ENCODE results near the gene XPO1.
"Not testable (repeated sequence)": the region's sequence is repeated elsewhere in the genome, so short reads cannot be mapped to it uniquely, and the experiment has no call there.

The XPO1 gene

DNA sequence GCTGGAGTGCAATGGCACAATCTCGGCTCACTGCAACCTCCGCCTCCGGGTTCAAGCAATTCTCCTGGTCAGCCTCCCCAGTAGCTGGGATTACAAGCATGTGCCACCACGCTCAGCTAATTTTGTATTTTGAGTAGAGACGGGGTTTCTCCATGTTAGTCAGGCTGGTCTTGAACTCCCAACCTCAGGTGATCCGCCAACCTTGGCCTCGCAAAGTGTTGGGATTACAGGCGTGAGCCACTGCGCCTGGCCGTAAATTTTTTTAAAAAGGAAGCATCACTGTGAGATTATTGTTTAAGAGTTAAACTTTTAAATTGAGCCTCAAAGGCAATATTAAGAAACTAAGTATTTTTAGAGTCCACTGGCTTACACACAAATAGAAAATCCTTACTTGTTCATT is 69.9 kb downstream of the XPO1 start:
- not testable (repeated sequence) for DNase-seq

DNA sequence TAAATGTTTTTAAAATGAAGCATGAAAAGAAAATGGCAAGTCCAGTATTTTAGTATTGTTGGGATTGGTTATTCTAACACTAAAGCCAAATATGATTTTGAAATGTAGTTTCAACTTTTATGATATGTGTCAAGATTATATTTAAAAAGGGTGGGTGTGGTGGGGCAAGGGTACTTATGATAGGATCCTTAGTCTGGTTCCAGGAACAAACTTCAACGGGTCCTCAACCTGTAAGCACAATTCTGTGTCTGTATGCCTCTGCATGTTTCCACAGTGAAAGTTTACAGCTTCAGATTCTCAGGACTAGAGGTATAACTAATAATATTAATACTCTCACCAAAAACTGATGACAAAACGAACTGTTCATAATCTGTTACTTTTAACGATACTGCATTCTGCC is 73.1 kb downstream of the XPO1 start:
- DNase-seq = no peak

DNA sequence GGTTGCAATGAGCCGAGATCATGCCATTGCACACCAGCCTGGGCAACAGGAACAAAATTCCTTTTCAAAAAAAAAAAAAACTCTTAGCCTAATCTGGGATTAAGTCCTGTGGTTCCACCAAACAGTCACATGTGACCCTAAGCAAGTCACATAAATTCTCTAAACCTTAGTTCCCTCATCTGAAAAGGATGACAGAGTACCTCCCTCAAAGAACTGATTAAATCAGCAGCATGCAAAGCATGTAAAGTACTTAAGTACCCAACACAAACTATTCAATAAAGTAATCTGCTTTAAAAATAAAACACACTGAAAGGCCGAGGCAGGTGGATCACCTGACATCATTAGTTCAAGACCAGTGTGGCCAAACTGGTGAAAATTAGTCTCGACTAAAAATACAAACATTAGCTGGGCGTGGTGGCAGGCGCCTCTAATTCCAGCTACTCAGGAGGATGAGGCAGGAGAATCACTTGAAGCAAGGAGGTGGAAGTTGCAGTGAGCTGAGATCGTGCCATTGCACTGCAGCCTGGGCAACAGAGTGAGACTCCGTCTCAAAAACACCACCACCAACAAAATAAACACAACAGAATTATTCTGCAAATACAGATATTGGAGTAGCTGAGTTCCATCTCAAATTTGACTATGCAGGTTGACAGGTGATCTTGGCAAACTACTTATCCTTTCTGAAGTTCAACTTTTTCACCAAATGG is 74.2 kb downstream of the XPO1 start:
- DNase-seq = no peak

DNA sequence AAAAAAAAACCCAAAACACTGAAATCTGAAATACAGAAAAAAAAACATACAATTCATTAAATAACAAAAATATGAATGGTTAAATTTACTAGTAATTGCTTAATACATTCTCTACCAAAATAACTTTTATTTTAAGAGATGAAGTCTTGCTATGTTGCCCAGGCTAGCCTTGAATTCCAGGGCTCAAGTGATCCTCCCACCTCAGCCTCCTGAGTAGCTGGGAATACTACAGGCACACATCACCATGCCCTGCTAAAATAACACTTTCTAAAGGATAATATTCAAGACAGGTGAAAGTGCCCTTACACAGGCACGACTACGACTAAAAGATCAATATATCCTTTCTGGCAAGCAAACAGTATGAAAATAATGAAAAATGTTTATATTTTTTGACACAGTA is 76.8 kb downstream of the XPO1 start:
- no peak for DNase-seq

DNA sequence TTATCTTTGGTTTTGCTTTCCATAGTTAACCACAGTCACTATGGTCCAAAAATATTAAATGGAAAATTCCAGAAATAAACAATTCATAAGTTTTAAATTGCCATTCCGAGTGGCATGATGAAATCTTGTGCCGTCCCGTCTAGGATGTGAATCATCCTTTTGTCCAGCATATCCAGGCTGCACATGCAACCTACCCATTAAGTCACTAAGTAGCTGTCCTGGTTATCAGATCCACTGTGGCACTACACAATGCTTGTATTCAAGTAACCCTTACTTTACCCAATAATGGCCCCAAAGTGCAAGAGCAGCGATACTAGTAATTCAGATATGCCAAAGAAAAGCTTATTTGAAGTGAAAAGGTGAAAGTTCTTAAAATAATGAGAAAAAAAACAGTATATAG is 78.0 kb downstream of the XPO1 start:
- no peak for DNase-seq

DNA sequence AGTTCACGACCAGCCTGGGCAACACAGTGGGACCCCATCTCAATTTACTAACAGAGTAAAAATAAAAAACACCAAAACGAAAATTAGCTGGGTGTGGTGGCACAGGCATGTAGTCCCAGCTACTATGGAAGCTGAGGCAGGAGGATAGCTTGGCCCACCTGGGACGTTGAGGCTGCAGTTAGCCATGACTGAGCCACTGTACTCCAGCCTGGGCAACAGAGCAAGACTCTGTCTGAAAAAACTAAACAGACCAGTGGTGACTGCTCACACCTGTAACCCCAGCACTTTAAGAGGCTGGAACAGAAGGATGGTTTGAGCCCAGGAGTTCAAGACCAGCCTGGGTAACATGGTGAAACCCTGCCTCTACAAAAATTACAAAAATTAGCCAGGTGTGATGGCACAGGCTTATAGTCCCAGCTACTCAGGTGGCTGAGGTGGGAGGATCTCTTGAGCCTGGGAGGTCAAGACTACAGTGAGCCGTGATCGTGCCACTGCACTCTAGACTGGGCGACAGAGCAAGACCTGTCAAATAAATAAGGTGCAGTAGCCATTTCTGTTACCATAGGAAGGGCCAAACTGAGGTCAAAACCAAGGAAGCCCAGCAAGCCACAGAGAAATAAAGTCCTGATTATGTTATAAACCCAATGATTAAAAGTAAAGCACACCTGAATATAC is 81.3 kb downstream of the XPO1 start:
- DNase-seq = no peak

DNA sequence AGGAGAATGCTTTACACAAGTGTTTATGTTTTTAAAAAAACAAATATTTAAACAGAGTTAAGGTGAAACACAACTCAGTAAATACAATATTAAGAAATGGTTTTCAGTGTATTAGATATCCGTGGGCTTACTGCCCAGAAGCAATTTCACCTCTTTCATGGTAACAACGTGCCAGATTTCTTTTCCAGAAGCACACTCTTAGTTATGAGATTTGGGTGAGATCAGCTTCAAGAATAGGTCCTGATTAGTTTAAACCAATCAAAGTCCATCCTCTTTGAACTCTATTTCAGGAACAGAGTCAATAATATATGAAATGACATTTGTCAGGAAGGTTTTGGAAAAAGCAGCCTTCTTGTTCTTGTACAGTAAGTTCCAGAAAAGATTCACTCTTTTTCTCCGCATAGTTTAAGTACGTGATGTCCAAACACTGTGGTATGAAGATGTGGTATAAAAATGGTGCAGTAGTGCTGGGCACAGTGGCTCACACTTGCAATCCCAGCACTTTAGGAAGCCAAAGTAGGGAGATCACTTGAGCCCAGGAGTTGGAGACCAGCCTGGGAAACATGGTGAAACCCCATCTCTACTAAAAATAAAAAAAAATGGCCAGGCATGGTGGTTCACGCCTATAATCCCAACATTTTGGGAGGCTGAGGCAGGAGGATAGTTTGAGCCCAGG is 81.9 kb downstream of the XPO1 start:
- peak in 1 of 2 experiments; percentile 18 for DNase-seq

DNA sequence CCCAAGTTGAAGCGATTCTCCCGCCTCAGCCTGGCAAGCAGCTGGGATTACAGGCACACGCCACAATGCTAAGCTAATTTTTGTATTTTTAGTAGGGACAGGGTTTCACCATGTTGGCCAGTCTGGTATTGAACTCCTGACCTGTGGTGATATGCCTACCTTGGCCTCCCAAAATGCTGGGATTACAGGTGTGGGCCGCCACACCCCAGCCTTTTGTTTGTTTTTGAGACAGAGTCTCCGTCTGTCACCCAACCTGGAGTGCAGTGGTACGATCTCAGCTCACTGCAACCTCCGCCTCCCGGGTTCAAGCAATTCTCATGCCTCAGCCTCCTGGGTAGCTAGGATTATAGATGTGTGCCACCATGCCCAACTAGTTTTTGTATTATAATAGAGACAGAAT is 83.2 kb downstream of the XPO1 start:
- not testable (repeated sequence) for DNase-seq

DNA sequence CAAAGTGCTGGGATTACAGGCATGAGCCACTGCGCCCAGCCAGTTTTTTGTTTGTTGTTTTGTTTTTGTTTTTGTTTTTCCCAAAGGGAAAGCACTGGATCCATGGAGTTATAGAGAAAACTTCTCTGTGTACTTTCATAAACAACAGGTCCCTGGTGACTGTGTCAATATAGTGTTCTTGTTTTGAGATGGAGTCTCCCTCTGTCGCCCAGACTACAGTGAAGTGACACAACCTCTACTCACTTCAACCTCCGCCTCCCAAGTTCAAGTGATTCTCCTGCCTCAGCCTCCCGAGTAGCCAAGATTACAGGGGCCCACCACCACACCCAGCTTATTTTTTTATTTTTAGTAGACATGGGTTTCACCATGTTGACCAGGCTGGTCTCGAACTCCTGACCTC is 83.8 kb downstream of the XPO1 start:
- DNase-seq = no peak

DNA sequence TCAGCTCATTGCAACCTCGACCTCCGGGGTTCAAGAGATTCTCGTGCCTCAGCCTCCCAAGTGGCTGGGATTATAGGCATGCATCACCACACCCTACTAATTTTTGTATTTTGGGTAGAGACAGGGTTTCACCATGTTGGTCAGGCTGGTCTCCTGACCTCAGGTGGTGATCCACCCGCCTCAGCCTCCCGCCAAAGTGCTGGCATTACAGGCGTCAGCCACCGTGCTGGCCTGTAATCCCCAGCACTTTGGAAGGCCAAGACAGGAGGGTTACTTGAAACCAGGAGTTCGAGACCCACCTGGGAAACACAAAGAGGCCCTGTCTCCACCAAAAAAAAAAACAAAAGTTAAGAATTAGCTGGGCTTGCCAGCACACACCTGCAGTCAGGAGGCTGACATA is 85.8 kb downstream of the XPO1 start:
- no peak for DNase-seq

DNA sequence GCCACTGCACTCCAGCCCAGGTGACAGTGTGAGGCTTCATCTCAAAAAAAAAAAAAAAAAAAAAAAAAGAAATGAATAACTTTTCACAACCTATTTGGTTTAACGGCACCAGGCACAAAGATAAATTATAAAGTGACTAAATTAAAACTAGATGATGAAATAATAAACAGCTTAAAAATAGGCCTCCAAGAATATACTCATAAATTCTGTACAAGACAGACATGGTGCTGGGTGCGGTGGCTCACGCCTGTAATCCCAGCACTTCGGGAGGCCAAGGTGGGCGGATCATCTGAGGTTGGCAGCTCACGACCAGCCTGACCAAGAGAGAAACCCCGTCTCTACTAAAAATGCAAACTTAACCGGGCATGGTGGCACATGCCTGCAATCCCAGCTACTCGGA is 87.0 kb downstream of the XPO1 start:
- DNase-seq = no peak

DNA sequence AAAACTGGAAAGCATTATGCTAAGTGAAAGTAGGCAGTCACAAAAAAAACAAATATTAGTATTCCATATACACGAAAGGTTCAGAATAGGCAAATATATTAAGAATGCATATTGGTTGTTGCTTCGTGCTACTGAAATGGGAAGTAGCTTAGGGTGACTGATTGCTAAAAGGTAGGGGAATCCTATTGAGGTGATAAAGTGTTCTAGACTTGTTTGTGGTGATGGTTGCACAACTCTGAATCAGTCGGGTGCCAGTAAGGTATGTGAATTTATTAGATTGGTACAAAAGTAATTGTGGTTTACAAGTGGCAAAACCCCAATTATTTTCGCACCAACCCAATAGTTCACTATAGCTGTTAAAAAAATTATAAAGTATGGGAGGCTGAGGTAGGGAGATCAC is 88.0 kb downstream of the XPO1 start:
- DNase-seq = no peak

DNA sequence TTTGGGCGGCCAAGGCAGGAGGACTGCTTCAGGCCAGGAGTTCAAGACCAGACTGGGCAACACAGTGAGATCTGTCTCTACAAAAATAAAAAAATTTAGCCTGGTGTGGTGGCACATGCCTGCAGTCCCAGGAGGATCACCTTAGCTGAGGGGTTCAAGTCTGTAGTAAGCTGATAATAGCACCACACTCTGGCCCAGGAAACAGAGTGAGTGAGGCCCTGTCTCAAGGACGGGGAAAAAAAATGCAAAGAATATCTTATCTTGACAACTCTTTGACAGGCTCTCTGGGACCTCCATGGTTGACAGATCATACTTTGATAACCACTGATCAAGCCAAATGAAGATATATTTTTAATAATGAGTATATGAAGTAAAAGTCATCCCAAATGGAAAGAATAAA is 89.9 kb downstream of the XPO1 start:
- no peak for DNase-seq

DNA sequence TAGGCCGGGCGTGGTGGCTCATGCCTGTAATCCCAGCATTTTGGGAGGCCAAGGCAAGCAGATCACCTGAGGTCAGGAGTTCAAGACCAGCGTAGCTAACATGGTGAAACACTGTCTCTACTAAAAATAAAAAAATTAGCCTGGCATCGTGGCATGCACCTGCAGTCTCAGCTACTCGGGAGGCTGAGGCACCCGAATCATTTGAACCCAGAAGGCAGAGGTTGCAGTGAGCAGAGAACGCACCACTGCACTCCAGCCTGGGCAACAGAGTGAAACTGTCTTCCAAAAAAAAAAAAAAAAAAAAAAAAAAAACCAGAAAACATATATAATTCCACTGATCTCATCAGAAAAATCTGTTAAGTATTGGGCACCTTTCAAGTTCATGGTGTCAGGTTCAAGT is 91.2 kb downstream of the XPO1 start:
- not testable (repeated sequence) for DNase-seq

DNA sequence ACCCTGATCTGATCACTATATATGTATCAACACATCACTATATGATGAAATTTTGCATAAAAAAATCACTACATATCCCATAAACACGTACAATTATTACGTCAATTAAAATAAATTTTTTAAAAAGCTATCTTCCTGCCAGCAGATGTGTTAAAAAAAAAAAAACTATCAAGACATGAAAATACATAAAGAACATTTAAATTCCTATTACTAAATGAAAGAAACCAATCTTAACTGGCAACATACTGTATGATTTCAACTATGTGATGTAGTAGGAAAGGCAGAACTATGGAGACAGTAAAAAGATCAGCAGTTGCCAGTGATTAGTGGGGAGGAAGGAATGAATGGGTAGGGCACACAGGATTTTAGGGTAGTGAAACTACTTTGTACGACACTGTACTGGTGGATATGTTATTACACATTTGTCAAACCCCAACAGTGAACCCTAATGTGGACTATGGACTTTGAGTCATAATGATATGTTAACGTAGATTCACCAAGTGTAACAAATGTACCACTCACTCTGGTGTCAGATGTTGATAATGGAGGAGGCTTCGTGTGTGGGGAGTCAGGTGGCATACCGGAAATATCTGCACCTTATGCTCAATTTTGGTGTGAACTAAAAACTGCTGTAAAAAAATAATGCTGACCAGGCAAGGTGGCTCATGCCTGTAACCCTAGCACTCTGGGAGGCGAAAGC is 94.7 kb downstream of the XPO1 start:
- no peak for DNase-seq

DNA sequence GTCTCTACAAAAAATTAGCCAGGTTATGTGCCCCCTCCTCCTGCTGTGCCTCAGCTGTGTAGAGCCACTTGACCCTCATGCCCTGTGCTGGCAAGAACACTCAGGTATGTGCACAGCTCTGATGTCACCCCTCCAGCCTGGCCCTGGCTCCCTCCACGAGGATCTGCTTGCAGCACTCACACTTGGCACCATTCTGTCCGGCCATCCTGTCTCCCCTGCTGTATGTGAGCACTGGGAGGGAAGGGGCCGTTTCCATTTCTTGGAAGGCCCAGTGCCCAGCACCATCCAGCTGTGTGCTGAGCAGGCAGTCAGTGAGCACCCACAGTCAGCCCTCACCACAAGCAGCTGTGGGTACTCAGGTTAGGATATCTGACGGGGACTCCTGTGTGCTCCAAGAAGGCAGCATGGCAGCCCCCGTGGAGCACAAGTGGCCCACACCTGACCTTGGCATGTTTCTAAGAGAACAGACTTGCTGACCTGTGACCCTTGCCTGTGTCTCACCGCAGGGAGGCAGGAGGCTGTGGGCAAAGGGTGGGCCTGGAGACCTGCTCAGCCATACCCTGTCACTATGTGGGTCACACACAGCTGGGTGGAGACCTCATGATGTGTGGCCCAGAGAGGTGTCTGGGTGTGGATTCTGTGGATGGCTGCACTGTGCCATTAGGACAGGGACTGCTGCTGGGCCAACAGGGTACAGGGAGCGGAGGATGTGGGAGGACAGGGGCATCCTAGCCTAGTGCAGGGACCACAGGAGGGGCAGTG is 98.7 kb downstream of the XPO1 start:
- peak in 1 of 2 experiments; percentile 9 for DNase-seq

DNA sequence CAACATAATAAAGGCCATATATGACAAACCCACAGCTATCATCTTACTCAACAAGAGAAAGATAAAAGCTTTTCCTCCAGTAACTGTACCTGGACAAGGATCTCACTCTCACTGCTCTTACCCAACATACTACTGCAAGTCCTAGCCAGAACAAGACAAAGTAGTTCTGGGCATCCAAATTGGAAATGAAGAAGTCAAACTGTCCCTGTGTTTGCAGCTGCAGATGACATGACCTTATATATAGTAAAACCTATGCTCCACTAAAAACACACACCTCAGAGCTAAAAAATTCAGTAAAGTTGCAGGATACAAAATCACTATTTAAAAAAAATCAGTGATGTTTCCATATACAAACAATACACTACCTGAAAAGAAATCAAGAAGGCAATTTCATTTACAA is 99.5 kb downstream of the XPO1 start:
- DNase-seq = no peak

DNA sequence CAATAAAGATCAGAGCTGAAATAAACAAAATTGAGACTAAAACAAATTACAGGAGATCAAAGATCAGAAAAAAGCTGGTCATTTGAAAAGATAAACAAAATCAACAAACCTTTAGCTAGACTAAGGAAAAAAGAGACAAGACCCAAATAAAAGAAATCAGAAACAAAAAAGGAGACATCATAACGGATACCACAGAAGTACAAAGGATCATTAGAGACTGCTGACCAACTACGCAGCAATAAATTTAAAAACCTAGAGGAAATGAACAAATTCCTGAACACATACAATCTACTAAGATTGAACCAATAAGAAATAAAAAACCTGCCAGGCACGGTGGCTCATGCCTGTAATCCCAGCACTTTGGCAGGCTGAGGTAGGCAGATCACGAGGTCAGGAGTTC is 101.0 kb downstream of the XPO1 start:
- DNase-seq = no peak

DNA sequence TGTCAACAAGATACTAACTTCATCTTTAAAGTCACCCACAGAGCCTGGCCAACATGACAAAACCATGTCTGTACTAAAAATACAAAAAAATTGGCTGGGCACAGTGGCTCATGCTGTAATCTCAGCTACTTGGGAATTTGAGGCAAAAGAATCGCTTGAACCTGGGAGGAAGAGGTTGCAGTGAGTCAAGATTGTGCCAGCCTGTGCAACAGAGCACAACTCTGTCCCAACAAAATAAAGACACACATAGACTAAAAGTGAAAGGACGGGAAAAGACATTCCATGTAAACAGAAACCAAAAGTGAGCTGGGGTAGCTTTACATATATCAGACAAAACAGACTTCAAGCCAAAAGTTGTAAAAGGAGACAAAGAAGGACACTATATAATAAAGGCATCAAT is 102.1 kb downstream of the XPO1 start:
- no peak for DNase-seq

DNA sequence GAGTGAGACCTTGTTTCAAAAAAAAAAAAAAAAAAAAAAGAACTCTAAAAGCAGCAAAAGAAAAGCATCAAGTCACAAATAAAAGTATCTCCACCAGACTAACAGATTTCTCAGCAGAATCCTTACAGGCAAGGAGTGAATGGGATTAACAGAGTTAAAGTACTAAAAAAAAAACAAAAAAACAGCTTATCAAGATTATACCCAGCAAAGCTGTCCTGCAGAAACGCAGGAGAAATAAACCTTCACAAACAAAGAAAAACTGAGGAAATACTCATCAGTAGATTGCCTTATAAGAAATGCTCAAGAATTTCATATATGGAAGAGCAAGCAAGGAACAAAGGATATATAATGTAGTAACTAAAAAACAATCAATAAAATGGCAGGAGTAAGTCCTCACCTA is 102.9 kb downstream of the XPO1 start:
- DNase-seq = no peak

DNA sequence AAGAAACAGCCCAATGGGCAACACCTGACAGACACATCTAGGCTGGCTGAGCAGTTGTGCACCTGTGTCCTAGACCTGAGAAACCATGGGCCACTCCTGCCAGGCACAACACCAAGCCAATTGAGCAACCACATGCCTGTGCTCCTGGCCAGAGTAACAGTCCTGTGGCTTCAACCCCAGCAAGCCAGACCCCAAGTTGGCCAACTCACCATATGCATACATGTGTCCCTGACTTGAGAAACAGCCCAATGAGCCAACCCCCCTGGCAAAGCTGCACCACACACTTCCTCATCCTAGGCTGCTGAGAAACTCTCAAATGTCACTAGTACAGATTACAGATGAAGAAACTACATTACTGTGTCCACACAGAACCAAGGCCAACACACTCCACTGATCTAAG is 103.8 kb downstream of the XPO1 start:
- DNase-seq = no peak

DNA sequence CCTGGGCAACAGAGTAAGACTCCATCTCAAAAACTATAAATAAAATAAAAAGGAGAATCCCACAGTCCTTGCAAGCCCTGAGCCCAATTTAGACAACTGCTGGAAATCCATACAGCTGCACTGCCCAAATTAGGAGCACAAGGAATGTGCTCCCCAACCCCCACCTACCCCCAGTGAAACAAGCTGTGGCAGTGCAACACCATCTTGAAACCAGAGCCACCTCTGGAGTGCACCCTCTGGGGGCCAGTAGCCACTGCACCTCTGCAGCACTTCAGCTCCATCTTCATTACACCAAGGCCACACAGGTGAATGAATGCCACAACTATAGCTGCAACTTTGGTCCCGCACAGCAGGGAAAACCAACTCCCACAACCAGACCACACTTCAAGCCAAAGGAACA is 104.5 kb downstream of the XPO1 start:
- no peak for DNase-seq

DNA sequence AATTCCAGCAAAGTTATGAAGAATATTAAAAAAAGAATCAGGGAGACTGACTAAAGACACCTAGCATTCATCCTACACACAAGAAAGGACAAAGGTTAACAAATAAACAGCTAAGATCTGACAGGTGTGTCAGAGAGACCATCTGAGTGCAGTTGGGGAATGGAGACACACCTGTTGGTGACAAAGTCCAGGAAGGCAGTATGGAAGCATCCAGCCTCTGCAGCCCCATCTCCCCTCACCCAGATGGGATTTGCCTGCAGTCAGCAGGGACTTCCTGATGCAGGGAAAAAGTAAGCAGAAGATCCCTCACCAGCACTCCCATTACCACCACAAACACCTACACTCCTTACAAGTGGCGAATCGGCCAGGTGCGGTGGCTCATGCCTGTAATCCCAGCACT is 105.2 kb downstream of the XPO1 start:
- no peak for DNase-seq

Measured in NCI-H2081 (cell line).